Liver (tissue), 9 donors: ENCODE data around the gene ABCC2. TPM values are rescaled to one million over a fixed set of nuclear protein-coding genes. Genes with fewer than 3 reads are reported as not detected.

Experiments
- DNase-seq: peaks from one replicate; pipeline ENCODE4 v3.0.0-alpha.2; 2017; ENCODE audit warnings: low spot score
- H3K27ac ChIP-seq, 2 donors: one replicate each; pipeline ENCODE4 v1.7.0; 2013; ENCODE audit warnings: inconsistent platforms in 2 of 2, low read length in 2 of 2, control low read depth in 1 of 2, low read depth in 1 of 2, mild to moderate bottlenecking in 1 of 2
- H3K27me3 ChIP-seq, 4 donors: one replicate each; pipeline versions ENCODE4 v1.6.1 to v1.7.0; 2013; ENCODE audit warnings: low read length in 3 of 4, inconsistent platforms in 1 of 4, mild to moderate bottlenecking in 1 of 4, moderate library complexity in 1 of 4; ENCODE audit not compliant: control insufficient read depth in 4 of 4, insufficient read depth in 4 of 4
- H3K36me3 ChIP-seq, 4 donors: one replicate each; pipeline versions ENCODE4 v1.6.1 to v1.7.0; 2013; ENCODE audit warnings: low read length in 3 of 4, mild to moderate bottlenecking in 3 of 4, low read depth in 1 of 4, moderate library complexity in 1 of 4; ENCODE audit not compliant: control insufficient read depth in 4 of 4, insufficient read depth in 3 of 4
- H3K4me1 ChIP-seq, 4 donors: one replicate each; pipeline versions ENCODE4 v1.6.1 to v1.7.0; 2013; ENCODE audit warnings: low read length in 3 of 4, mild to moderate bottlenecking in 3 of 4, moderate library complexity in 1 of 4; ENCODE audit not compliant: control insufficient read depth in 4 of 4, insufficient read depth in 4 of 4
- H3K4me3 ChIP-seq, 3 donors: one replicate each; pipeline versions ENCODE4 v1.6.1 to v1.7.0; 2013; ENCODE audit warnings: low read length in 3 of 3, control low read depth in 1 of 3, low read depth in 1 of 3, mild to moderate bottlenecking in 1 of 3
- H3K9ac ChIP-seq, 2 donors: one replicate each; pipeline ENCODE4 v1.7.0; 2013; ENCODE audit warnings: low read length in 2 of 2, mild to moderate bottlenecking in 2 of 2, moderate library complexity in 2 of 2, control low read depth in 1 of 2, low read depth in 1 of 2
- H3K9me3 ChIP-seq, 4 donors: one replicate each; pipeline versions ENCODE4 v1.6.1 to v1.7.0; 2013; ENCODE audit warnings: low read length in 3 of 4; ENCODE audit not compliant: control insufficient read depth in 4 of 4
- ATF3 ChIP-seq: IDR thresholded peaks from 2 replicates; pipeline ENCODE4 v1.6.1; 2016; ENCODE audit warnings: antibody characterized with exemption
- EGR1 ChIP-seq, 2 donors: IDR thresholded peaks; 2 replicates each; pipeline ENCODE4 v1.6.1; 2016 to 2018; ENCODE audit warnings: antibody characterized with exemption in 2 of 2, low read depth in 2 of 2
- FOXA1 ChIP-seq: IDR thresholded peaks from 2 replicates; pipeline ENCODE4 v1.6.1; 2016; ENCODE audit warnings: antibody characterized with exemption
- FOXA2 ChIP-seq: IDR thresholded peaks from 2 replicates; pipeline ENCODE4 v1.6.1; 2016; ENCODE audit warnings: antibody characterized with exemption
- GABPA ChIP-seq, 2 donors: IDR thresholded peaks in 1 of 2; conservative IDR thresholded peaks in 1 of 2; 2 replicates each; pipeline ENCODE4 v1.6.1; 2016; ENCODE audit warnings: antibody characterized with exemption in 2 of 2, mild to moderate bottlenecking in 1 of 2, moderate library complexity in 1 of 2
- JUND ChIP-seq, 2 donors: IDR thresholded peaks; 2 replicates each; pipeline ENCODE4 v1.6.1; 2016; ENCODE audit warnings: antibody characterized with exemption in 2 of 2
- NR2F2 ChIP-seq: IDR thresholded peaks from 2 replicates; pipeline ENCODE4 v1.6.1; 2016; ENCODE audit warnings: antibody characterized with exemption
- RAD21 ChIP-seq, 2 donors: IDR thresholded peaks; 2 replicates each; pipeline ENCODE4 v1.6.1; 2016; ENCODE audit warnings: antibody characterized with exemption in 2 of 2, mild to moderate bottlenecking in 2 of 2
- RXRA ChIP-seq, 2 donors: IDR thresholded peaks; 2 replicates each; pipeline ENCODE4 v1.6.1; 2017 to 2018; ENCODE audit warnings: antibody characterized with exemption in 2 of 2, mild to moderate bottlenecking in 1 of 2
- YY1 ChIP-seq: IDR thresholded peaks from 2 replicates; pipeline ENCODE4 v1.6.1; 2016; ENCODE audit warnings: antibody characterized with exemption, mild to moderate bottlenecking
- WGBS: extraction: QIAGEN DNeasy Blood & Tissue Kit; methylation state at CpG from one replicate; pipeline ENCODE4 v1.1.7; 2013; 5-methylcytosine and 5-hydroxymethylcytosine counted together
- polyA plus RNA-seq, 2 donors: library from polyadenylated mRNA; stranded (reverse) in 1 of 2; unstranded in 1 of 2; fragments of 200-250 nt in 1 of 2; fragments of >200 nt in 1 of 2; fragmentation: Nextera tagmentation in 1 of 2; extraction: Ambion mirVana in 1 of 2; gene quantifications; one replicate each; pipeline versions ENCODE4 v1.2.1 to v1.2.3, GENCODE V29; 2013 to 2015
- total RNA-seq, 2 donors: library from RNA; depleted of rRNA; stranded (reverse); fragments of >200 nt; gene quantifications; one replicate each; pipeline ENCODE4 v1.2.3, GENCODE V29; 2014
- TF ChIP-seq, protein P1 (sequence below): IDR thresholded peaks from 2 replicates; pipeline ENCODE4 v1.6.1; 2016; ENCODE audit warnings: antibody characterized with exemption
- TF ChIP-seq, protein P2 (sequence below): IDR thresholded peaks from 2 replicates; pipeline ENCODE4 v1.6.1; 2016; ENCODE audit warnings: antibody characterized with exemption
- TF ChIP-seq, protein P3 (sequence below): IDR thresholded peaks from 2 replicates; pipeline ENCODE4 v1.6.1; 2016; ENCODE audit warnings: antibody characterized with exemption, mild to moderate bottlenecking
- donor health status: healthy.
- donor health status: healthy.
- donor health status: healthy.
- donor health status: healthy.
- donor health status: healthy.

ABCC2 gene
- total and polyA plus RNA-seq, 4 donors, result 45.6 to 234 (median 70.1) TPM

DNA sequence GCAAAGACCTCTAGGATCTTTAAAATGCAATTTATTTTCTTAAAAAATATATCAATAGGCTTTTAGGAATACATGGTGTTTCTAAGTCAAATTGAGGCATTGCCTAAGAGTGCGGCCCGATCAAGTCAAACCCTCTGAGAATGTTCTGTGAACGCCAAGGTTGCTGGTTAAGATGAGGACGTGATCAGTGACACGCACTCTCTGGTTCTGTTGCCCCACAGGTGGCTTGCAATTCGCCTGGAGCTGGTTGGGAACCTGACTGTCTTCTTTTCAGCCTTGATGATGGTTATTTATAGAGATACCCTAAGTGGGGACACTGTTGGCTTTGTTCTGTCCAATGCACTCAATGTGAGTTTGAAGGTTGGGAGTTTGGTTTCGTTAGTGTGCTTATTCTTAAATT is 59.3 kb downstream of the ABCC2 start:
- Histone ChIP-seq H3K27me3 (no peaks in the 10 kb centered on the region), H3K9me3 (no peaks in the 10 kb centered on the region), H3K36me3 (peaks cover 3 to 46% (median 28%) of the 10 kb centered on the region in 4 donors), H3K27ac (no peak overlapping the region), H3K4me1 (peaks cover 2 to 9% (median 4%) of the 10 kb centered on the region in 4 donors), H3K4me3 (no peak overlapping the region), H3K9ac (no peak overlapping the region)
- 95% methylated on average over 7 of the region's 7 CpGs for WGBS
- TF ChIP-seq, protein P1, sequence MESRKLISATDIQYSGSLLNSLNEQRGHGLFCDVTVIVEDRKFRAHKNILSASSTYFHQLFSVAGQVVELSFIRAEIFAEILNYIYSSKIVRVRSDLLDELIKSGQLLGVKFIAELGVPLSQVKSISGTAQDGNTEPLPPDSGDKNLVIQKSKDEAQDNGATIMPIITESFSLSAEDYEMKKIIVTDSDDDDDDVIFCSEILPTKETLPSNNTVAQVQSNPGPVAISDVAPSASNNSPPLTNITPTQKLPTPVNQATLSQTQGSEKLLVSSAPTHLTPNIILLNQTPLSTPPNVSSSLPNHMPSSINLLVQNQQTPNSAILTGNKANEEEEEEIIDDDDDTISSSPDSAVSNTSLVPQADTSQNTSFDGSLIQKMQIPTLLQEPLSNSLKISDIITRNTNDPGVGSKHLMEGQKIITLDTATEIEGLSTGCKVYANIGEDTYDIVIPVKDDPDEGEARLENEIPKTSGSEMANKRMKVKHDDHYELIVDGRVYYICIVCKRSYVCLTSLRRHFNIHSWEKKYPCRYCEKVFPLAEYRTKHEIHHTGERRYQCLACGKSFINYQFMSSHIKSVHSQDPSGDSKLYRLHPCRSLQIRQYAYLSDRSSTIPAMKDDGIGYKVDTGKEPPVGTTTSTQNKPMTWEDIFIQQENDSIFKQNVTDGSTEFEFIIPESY, result no peak
- no peak for DNase-seq

- Histone ChIP-seq H3K4me3 (no peak overlapping the region), H3K9ac (no peak overlapping the region), H3K9me3 (no peaks in the 10 kb centered on the region), H3K27ac (no peak overlapping the region), H3K27me3 (no peaks in the 10 kb centered on the region), H3K36me3 (peaks cover 3 to 57% (median 34%) of the 10 kb centered on the region in 4 donors), H3K4me1 (peaks cover 4 to 16% (median 10%) of the 10 kb centered on the region in 4 donors)
- no peak for DNase-seq
- TF ChIP-seq YY1 (no peak), NR2F2 (no peak), ATF3 (no peak), GABPA (IDR thresholded peaks at IDR 0.05 in 1 of 2, conservative IDR thresholded peaks at IDR 0.05 in 1 of 2) (no peak), FOXA1 (no peak), RAD21 (IDR thresholded peaks at IDR 0.05) (no peak), RXRA (IDR thresholded peaks at IDR 0.05) (no peak), JUND (IDR thresholded peaks at IDR 0.05) (no peak), FOXA2 (no peak)
- TF ChIP-seq, protein P2, sequence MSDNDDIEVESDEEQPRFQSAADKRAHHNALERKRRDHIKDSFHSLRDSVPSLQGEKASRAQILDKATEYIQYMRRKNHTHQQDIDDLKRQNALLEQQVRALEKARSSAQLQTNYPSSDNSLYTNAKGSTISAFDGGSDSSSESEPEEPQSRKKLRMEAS, result no peak
- 97% methylated on average over 3 of the region's 3 CpGs for WGBS
Observed at GRCh38 chr10:99843310-99843709, 60.9 kb downstream of the ABCC2 start.

DNA sequence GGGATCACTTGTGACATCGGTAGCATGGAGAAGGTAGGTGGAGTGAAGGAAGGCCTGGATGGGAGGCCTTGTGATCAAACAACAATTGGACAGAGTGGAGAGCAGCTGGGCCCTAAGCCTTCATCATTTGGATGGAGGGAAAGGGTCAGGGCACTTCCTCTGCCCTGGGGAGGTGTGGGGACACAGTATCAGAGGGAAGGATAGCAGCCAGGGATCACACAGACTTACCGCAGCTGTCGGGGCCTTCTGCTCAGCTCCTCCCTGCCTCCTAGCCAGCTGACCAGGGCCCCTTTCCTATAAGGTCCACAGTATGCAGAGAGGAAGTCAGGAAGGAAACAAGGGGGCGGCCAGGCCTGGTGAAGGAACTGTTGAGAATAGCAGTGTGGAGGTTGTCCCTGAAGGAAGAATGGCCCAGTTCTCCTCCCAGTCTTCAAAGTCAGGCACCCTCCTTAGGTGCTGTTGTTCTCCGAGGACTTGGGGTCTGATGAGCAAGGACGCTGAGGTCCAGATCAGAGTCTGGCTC is 62.1 kb downstream of the ABCC2 start:
- 74% methylated on average over 6 of the region's 6 CpGs for WGBS
- Histone ChIP-seq H3K9me3 (no peaks in the 10 kb centered on the region), H3K4me1 (peaks cover 5 to 27% (median 22%) of the 10 kb centered on the region in 4 donors), H3K27ac (no peak overlapping the region), H3K36me3 (peaks cover 3 to 60% (median 37%) of the 10 kb centered on the region in 4 donors), H3K9ac (no peak overlapping the region), H3K27me3 (no peaks in the 10 kb centered on the region), H3K4me3 (no peak overlapping the region)
- no peak for TF ChIP-seq EGR1 (IDR thresholded peaks at IDR 0.05; ENCODE audit: low read depth in 2 of 2)
- no peak for TF ChIP-seq JUND (IDR thresholded peaks at IDR 0.05)
- TF ChIP-seq NR2F2, result no peak
- TF ChIP-seq, protein P3, sequence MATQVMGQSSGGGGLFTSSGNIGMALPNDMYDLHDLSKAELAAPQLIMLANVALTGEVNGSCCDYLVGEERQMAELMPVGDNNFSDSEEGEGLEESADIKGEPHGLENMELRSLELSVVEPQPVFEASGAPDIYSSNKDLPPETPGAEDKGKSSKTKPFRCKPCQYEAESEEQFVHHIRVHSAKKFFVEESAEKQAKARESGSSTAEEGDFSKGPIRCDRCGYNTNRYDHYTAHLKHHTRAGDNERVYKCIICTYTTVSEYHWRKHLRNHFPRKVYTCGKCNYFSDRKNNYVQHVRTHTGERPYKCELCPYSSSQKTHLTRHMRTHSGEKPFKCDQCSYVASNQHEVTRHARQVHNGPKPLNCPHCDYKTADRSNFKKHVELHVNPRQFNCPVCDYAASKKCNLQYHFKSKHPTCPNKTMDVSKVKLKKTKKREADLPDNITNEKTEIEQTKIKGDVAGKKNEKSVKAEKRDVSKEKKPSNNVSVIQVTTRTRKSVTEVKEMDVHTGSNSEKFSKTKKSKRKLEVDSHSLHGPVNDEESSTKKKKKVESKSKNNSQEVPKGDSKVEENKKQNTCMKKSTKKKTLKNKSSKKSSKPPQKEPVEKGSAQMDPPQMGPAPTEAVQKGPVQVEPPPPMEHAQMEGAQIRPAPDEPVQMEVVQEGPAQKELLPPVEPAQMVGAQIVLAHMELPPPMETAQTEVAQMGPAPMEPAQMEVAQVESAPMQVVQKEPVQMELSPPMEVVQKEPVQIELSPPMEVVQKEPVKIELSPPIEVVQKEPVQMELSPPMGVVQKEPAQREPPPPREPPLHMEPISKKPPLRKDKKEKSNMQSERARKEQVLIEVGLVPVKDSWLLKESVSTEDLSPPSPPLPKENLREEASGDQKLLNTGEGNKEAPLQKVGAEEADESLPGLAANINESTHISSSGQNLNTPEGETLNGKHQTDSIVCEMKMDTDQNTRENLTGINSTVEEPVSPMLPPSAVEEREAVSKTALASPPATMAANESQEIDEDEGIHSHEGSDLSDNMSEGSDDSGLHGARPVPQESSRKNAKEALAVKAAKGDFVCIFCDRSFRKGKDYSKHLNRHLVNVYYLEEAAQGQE, result no peak
- no peak for DNase-seq
